ENCODE results near the gene EHMT1. TPM values are rescaled to one million over a fixed set of nuclear protein-coding genes. Genes with fewer than 3 reads are reported as not detected.

EHMT1 gene
- total RNA-seq, 1 donor from 2014 or later = 64.5 TPM

- Mint-ChIP-seq H3K4me1 (ENCODE audit: low read depth, unreplicated experiment) (no peaks in the 10 kb centered on the region), H3K27me3 (ENCODE audit: low read depth, unreplicated experiment) (peaks cover 16% of the 10 kb centered on the region), H3K4me3 (ENCODE audit: unreplicated experiment) (no peak overlapping the region), H3K27ac (ENCODE audit: unreplicated experiment) (no peak overlapping the region), H3K36me3 (ENCODE audit: low read depth, unreplicated experiment) (no peaks in the 10 kb centered on the region), H3K9me3 (ENCODE audit: unreplicated experiment) (peaks cover 1% of the 10 kb centered on the region)
- no peaks in the 10 kb centered on the region for H3K4me1 ChIP-seq (ENCODE audit: insufficient read depth, low read length)
- no peak overlapping the region for H3K4me2 ChIP-seq (ENCODE audit: low read length)
- H4K20me1 ChIP-seq (ENCODE audit: insufficient read depth, low read length) = no peaks in the 10 kb centered on the region
- no peak overlapping the region for H2AFZ ChIP-seq (ENCODE audit: low read depth, low read length)
- no peaks in the 10 kb centered on the region for H3K79me2 ChIP-seq (ENCODE audit: insufficient read depth, low read length)
- no peak for FAIRE-seq
- H3K27ac ChIP-seq (ENCODE audit: low read depth, low read length) = no peak overlapping the region
- TF ChIP-seq CTCF (IDR thresholded peaks at IDR 0.05; ENCODE audit: insufficient read depth, low read depth, low read length) (no peak), EZH2 (IDR thresholded peaks at IDR 0.05; ENCODE audit: insufficient read depth, low read length) (no peak)
- no peaks in the 10 kb centered on the region for H3K27me3 ChIP-seq (ENCODE audit: insufficient read depth, low read length)
- H3K36me3 ChIP-seq (ENCODE audit: insufficient read depth, low read length) = no peaks in the 10 kb centered on the region
- no peak overlapping the region for H3K4me3 ChIP-seq (ENCODE audit: insufficient read depth, low read depth, low read length)
- no peak for DNase-seq (ENCODE audit: low read depth)
- no peaks in the 10 kb centered on the region for H3K9me3 ChIP-seq (ENCODE audit: insufficient read depth, low read depth, low read length)
- H3K9ac ChIP-seq (ENCODE audit: low read length) = no peak overlapping the region
Measured at GRCh38 chr9:137880160-137880975, 261.6 kb downstream of the EHMT1 start.

GRCh38 chr9:137880976-137881530, 262.2 kb downstream of the EHMT1 start:
- no peak for DNase-seq (ENCODE audit: low read depth)
- FAIRE-seq = no peak

More at GRCh38 chr9:137880976-137881530, 262.2 kb downstream of the EHMT1 start:
- H3K4me3 Mint-ChIP-seq (ENCODE audit: unreplicated experiment) = no peak overlapping the region
- Histone ChIP-seq H4K20me1 (ENCODE audit: insufficient read depth, low read length) (no peaks in the 10 kb centered on the region), H3K4me3 (ENCODE audit: insufficient read depth, low read depth, low read length) (no peak overlapping the region), H3K9ac (ENCODE audit: low read length) (no peak overlapping the region), H3K36me3 (ENCODE audit: insufficient read depth, low read length) (no peaks in the 10 kb centered on the region), H2AFZ (ENCODE audit: low read depth, low read length) (no peak overlapping the region), H3K4me1 (ENCODE audit: insufficient read depth, low read length) (no peaks in the 10 kb centered on the region), H3K9me3 (ENCODE audit: insufficient read depth, low read depth, low read length) (no peaks in the 10 kb centered on the region), H3K27me3 (ENCODE audit: insufficient read depth, low read length) (no peaks in the 10 kb centered on the region), H3K79me2 (ENCODE audit: insufficient read depth, low read length) (no peaks in the 10 kb centered on the region), H3K27ac (ENCODE audit: low read depth, low read length) (no peak overlapping the region), H3K4me2 (ENCODE audit: low read length) (no peak overlapping the region)
- TF ChIP-seq CTCF (IDR thresholded peaks at IDR 0.05; ENCODE audit: insufficient read depth, low read depth, low read length) = no peak
- TF ChIP-seq EZH2 (IDR thresholded peaks at IDR 0.05; ENCODE audit: insufficient read depth, low read length) = no peak
- no peak overlapping the region for H3K27ac Mint-ChIP-seq (ENCODE audit: unreplicated experiment)
- H3K27me3 Mint-ChIP-seq (ENCODE audit: low read depth, unreplicated experiment) = peaks cover 9% of the 10 kb centered on the region
- no peaks in the 10 kb centered on the region for H3K36me3 Mint-ChIP-seq (ENCODE audit: low read depth, unreplicated experiment)
- no peaks in the 10 kb centered on the region for H3K4me1 Mint-ChIP-seq (ENCODE audit: low read depth, unreplicated experiment)
- H3K9me3 Mint-ChIP-seq (ENCODE audit: unreplicated experiment) = no peaks in the 10 kb centered on the region

Data from astrocyte (in vitro differentiated cells and primary cell).